ENCODE measurements around the gene SLC15A4.
A peak's percentile ranks its signal among the peaks of the same experiment; 100 is the strongest.

SLC15A4 gene

DNA sequence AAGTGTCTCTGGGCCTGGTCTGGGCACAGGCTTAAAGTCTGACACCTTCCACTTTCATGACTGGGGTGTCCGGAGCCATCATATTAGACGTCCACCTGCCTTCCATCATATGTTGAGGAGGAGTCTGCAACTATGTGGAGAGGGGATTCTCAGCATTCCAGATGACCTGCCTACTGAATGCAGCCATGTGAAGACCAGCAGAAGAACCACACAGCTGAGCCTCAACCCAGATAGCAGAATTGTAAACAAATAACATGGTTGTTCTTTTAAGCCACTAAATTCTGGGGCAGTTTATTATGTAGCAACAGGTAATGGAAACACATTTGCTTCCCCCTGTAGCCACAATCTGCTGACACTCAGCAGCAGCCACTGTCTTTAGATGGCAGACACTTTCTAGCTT, 4.0 kb upstream of the SLC15A4 start:
- ChIA-PET CTCF (interaction anchor here (0.9 to 1.5 kb wide), 2 partner anchors 10 to 29 kb away, joined by 3 read pairs; no protein-coding TSS in a partner anchor), POLR2A (no interaction called here)
- DNase-seq (ENCODE audit: extremely low spot score), result no peak
- TF ChIP-seq CTCF (IDR thresholded peaks at IDR 0.05; ENCODE audit: control extremely low read depth, extremely low read depth, low read depth, missing control alignments), result no peak

DNA sequence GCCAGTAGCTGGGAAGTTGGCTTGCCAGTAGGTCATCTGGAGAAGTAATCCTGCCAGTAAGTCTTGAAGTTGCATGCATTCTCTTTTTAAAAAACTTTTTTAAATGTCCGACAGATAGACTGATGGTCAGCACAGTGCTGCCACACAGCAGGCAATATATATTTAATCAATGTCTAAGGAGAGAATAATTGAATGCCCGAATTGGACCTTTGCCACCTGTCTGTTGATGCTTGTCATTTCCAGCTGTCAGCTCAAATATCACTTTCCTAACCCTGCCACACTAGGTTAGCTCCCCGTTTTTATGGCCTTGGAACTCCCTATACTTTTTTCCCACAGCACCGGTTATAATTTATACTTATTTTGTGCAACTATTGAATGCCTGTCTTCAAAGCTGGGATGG, 2.1 kb upstream of the SLC15A4 start:
- POLR2A ChIA-PET, result no interaction called here
- CTCF ChIA-PET, result no interaction called here
- no peak for DNase-seq (ENCODE audit: extremely low spot score)
- TF ChIP-seq CTCF (IDR thresholded peaks at IDR 0.05; ENCODE audit: control extremely low read depth, extremely low read depth, low read depth, missing control alignments), result no peak

- ChIA-PET POLR2A (interaction anchor here (1.1 kb wide), 2 partner anchors 13 to 146 kb away, joined by 3 to 6 read pairs; no protein-coding TSS in a partner anchor), CTCF (interaction anchor here (0.9 to 1.7 kb wide), 5 partner anchors 13 to 33 kb away, joined by 3 to 7 read pairs (median 4); no protein-coding TSS in a partner anchor)
- TF ChIP-seq CTCF (IDR thresholded peaks at IDR 0.05; ENCODE audit: control extremely low read depth, extremely low read depth, low read depth, missing control alignments), result no peak
- no peak for DNase-seq (ENCODE audit: extremely low spot score)
Observed at GRCh38 chr12:128823216-128823915, 392 bp downstream of the SLC15A4 start.

- DNase-seq (ENCODE audit: extremely low spot score), result peak; percentile 78
- POLR2A ChIA-PET, result interaction anchor here (1.0 to 4.0 kb wide), 4 partner anchors 10 to 31 kb away, joined by 3 to 32 read pairs (median 14); no protein-coding TSS in a partner anchor
- TF ChIP-seq CTCF (IDR thresholded peaks at IDR 0.05; ENCODE audit: control extremely low read depth, extremely low read depth, low read depth, missing control alignments), result no peak
- CTCF ChIA-PET, result interaction anchor here (1.0 to 4.0 kb wide), 7 partner anchors 10 to 25 kb away, joined by 3 to 34 read pairs (median 5); no protein-coding TSS in a partner anchor
Observed at GRCh38 chr12:128820723-128821432, 2.9 kb downstream of the SLC15A4 start.

DNA sequence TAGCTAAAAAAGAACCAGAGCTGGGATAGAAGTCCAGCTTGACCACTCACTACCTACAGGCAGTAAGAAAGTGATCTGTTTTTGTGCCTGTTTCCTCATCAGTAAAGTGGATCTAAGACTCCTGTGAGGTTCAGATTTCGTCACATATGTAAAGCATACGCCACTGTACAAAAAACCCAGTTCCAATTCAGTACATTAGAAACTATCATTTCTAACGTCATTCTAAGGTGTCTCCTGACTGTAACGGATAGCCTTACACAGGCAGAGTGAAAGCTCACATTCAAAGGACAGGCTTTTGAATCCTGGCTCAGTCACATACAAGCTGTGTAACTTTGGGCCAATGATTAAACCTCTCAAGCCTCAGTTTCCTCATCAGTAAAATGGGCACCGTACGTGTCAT, 3.5 kb downstream of the SLC15A4 start:
- DNase-seq (ENCODE audit: extremely low spot score), result no peak
- ChIA-PET CTCF (interaction anchor here (1.2 to 4.0 kb wide), 6 partner anchors 9 to 24 kb away, joined by 3 to 34 read pairs (median 4); no protein-coding TSS in a partner anchor), POLR2A (interaction anchor here (1.0 to 4.0 kb wide), 5 partner anchors 9 to 30 kb away, joined by 3 to 32 read pairs (median 5); no protein-coding TSS in a partner anchor)
- TF ChIP-seq CTCF (IDR thresholded peaks at IDR 0.05; ENCODE audit: control extremely low read depth, extremely low read depth, low read depth, missing control alignments), result no peak
